GM18505 (cell line): Measurements from ENCODE around the gene TBC1D2B.
A peak's percentile ranks its signal among the peaks of the same experiment; 100 is the strongest.

Source experiments
- ATAC-seq: cut with Tn5 transposase; IDR thresholded peaks from one replicate; pipeline ENCODE4 v1.9.1; 2021; ENCODE audit not compliant: unreplicated experiment
- POLR2A ChIP-seq: IDR thresholded peaks from 4 replicates; pipeline ENCODE4 v1.6.1; 2011; ENCODE audit warnings: borderline replicate concordance; ENCODE audit not compliant: insufficient read depth, insufficient read length; ENCODE audit errors: extremely low read depth

Gene TBC1D2B

GRCh38 chr15:78034495-78035191, 42.9 kb downstream of the TBC1D2B start:
- TF ChIP-seq POLR2A = no peak
- peak; percentile 58 for ATAC-seq

GRCh38 chr15:78033864-78034263, 43.6 kb downstream of the TBC1D2B start:
- no peak for TF ChIP-seq POLR2A
- no peak for ATAC-seq

GRCh38 chr15:78032671-78033070, 44.8 kb downstream of the TBC1D2B start:
- no peak for ATAC-seq
- no peak for TF ChIP-seq POLR2A

- TF ChIP-seq POLR2A = no peak
- ATAC-seq = no peak
Observed at GRCh38 chr15:78024883-78025282, 52.6 kb downstream of the TBC1D2B start.

GRCh38 chr15:78024519-78024870, 53.0 kb downstream of the TBC1D2B start:
- no peak for ATAC-seq
- TF ChIP-seq POLR2A = no peak

GRCh38 chr15:78023865-78024518, 53.5 kb downstream of the TBC1D2B start:
- no peak for ATAC-seq
- no peak for TF ChIP-seq POLR2A

GRCh38 chr15:78023081-78023665, 54.3 kb downstream of the TBC1D2B start:
- no peak for TF ChIP-seq POLR2A
- no peak for ATAC-seq

- ATAC-seq = no peak
- TF ChIP-seq POLR2A = no peak
Observed at GRCh38 chr15:78021761-78022160, 55.8 kb downstream of the TBC1D2B start.

GRCh38 chr15:78020007-78020406, 57.5 kb downstream of the TBC1D2B start:
- TF ChIP-seq POLR2A = no peak
- ATAC-seq = no peak

GRCh38 chr15:78018946-78019644, 58.4 kb downstream of the TBC1D2B start:
- TF ChIP-seq POLR2A = no peak
- no peak for ATAC-seq

- no peak for TF ChIP-seq POLR2A
- no peak for ATAC-seq
Observed at GRCh38 chr15:78018445-78018844, 59.1 kb downstream of the TBC1D2B start.

GRCh38 chr15:78016860-78017259, 60.7 kb downstream of the TBC1D2B start:
- ATAC-seq = no peak
- no peak for TF ChIP-seq POLR2A

- no peak for ATAC-seq
- TF ChIP-seq POLR2A = no peak
Observed at GRCh38 chr15:78012643-78013077, 64.9 kb downstream of the TBC1D2B start.
